H1 (cell line): Measurements from ENCODE around the gene ADGRF1. TPM values are rescaled to one million over a fixed set of nuclear protein-coding genes. Genes with fewer than 3 reads are reported as not detected.

Experiments
- CTCF ChIA-PET: fragments of 300-600 bp; sonication (Branson Sonifier 250); formaldehyde crosslinking; loops from one replicate; lab custom pipeline; 2021; ENCODE audit not compliant: partially characterized antibody; lab: Charles Lee
- POLR2A ChIA-PET: fragments of 300-600 bp; sonication (Branson Sonifier 250); formaldehyde crosslinking; loops from one replicate; lab custom pipeline; 2021; ENCODE audit warnings: inconsistent platforms; ENCODE audit not compliant: partially characterized antibody; lab: Charles Lee
- DNase-seq, 2 experiments: peaks; one replicate each; pipeline versions ENCODE4 v3.0.0 to v3.0.0-alpha.2; 2010 to 2022; ENCODE audit warnings: low spot score in 2 of 2, low read depth in 1 of 2, mixed read lengths in 1 of 2
- FAIRE-seq: peaks from 2 replicates; lab custom pipeline; 2011; peaks lifted over from hg19 to GRCh38; lab: Jason Lieb, UNC
- H2AFZ ChIP-seq: 2 replicates; pipeline ENCODE4 v1.8.1; 2012; ENCODE audit warnings: low read length, inconsistent platforms
- H2AK5ac ChIP-seq: 2 replicates; pipeline ENCODE4 v1.6.1; 2013; ENCODE audit warnings: low read depth, low read length
- H2BK120ac ChIP-seq: replicated peaks from 2 replicates; pipeline ENCODE3; 2013; ENCODE audit warnings: low read depth, low read length, inconsistent platforms
- H2BK12ac ChIP-seq: 2 replicates; pipeline ENCODE4 v1.6.1; 2013; ENCODE audit warnings: low read depth, low read length
- H2BK15ac ChIP-seq: 2 replicates; pipeline ENCODE4 v1.6.1; 2013; ENCODE audit warnings: low read length
- H2BK20ac ChIP-seq: 2 replicates; pipeline ENCODE4 v1.6.1; 2013; ENCODE audit warnings: low read length
- H2BK5ac ChIP-seq: 2 replicates; pipeline ENCODE4 v1.6.1; 2013; ENCODE audit warnings: low read depth, low read length
- H3K14ac ChIP-seq: 2 replicates; pipeline ENCODE4 v1.6.1; 2013; ENCODE audit warnings: inconsistent platforms; ENCODE audit not compliant: insufficient read length
- H3K18ac ChIP-seq: 2 replicates; pipeline ENCODE4 v1.6.1; 2013; ENCODE audit warnings: low read length; ENCODE audit errors: extremely low read depth
- H3K23ac ChIP-seq: 2 replicates; pipeline ENCODE4 v1.6.1; 2013; ENCODE audit warnings: inconsistent platforms; ENCODE audit not compliant: insufficient read length
- H3K23me2 ChIP-seq: 2 replicates; pipeline ENCODE4 v1.6.1; 2013; ENCODE audit warnings: low read depth, low read length
- H3K27ac ChIP-seq: 2 replicates; pipeline ENCODE4 v1.6.1; 2011; ENCODE audit warnings: low read depth, low read length, inconsistent platforms
- H3K27me3 ChIP-seq, 4 experiments: replicated peaks in 1 of 4; 1 replicate in 1 of 4; 2 replicates in 3 of 4; pipeline versions ENCODE4 v1.6.1 to v1.8.1; 2011 to 2013; ENCODE audit warnings: low read length in 3 of 4, mild to moderate bottlenecking in 3 of 4, inconsistent platforms in 2 of 4, mixed read lengths in 2 of 4, moderate library complexity in 1 of 4; ENCODE audit not compliant: control insufficient read depth in 3 of 4, insufficient read depth in 3 of 4; ENCODE audit errors: extremely low read depth in 1 of 4
- H3K36me3 ChIP-seq, 4 experiments: 2 replicates each; pipeline versions ENCODE4 v1.6.1 to v1.8.1; 2011 to 2013; ENCODE audit warnings: mild to moderate bottlenecking in 4 of 4, low read length in 3 of 4, moderate library complexity in 2 of 4, control low read depth in 1 of 4, inconsistent platforms in 1 of 4; ENCODE audit not compliant: insufficient read depth in 4 of 4, control insufficient read depth in 2 of 4
- H3K4ac ChIP-seq: replicated peaks from 2 replicates; pipeline ENCODE3; 2013; ENCODE audit warnings: low read length, low read depth, mixed read lengths, inconsistent platforms; ENCODE audit not compliant: insufficient read length
- H3K4me1 ChIP-seq, 4 experiments: replicated peaks in 1 of 4; 1 replicate in 1 of 4; 2 replicates in 3 of 4; pipeline versions ENCODE4 v1.6.1 to v1.8.1; 2011 to 2013; ENCODE audit warnings: low read length in 3 of 4, inconsistent platforms in 2 of 4, mixed read lengths in 1 of 4; ENCODE audit not compliant: insufficient read depth in 4 of 4, control insufficient read depth in 3 of 4
- H3K4me2 ChIP-seq, 2 experiments: 2 replicates each; pipeline versions ENCODE4 v1.6.1 to v1.8.1; 2011 to 2013; ENCODE audit warnings: low read depth in 2 of 2, low read length in 2 of 2, control low read depth in 1 of 2, inconsistent platforms in 1 of 2, mild to moderate bottlenecking in 1 of 2; ENCODE audit not compliant: insufficient read depth in 1 of 2
- H3K4me3 ChIP-seq, 4 experiments: fragments of 200-600, 300-600 bp in 1 of 4; sonication (generic), shearing (Covaris generic), sonication (Bioruptor Twin) in 1 of 4; 2 replicates each; pipeline versions ENCODE4 v1.5.1 to v1.8.1; 2011 to 2016; ENCODE audit warnings: low read length in 4 of 4, low read depth in 3 of 4, control low read depth in 2 of 4, inconsistent platforms in 2 of 4, mild to moderate bottlenecking in 2 of 4, mixed read lengths in 1 of 4, moderate library complexity in 1 of 4; ENCODE audit not compliant: insufficient read depth in 2 of 4; ENCODE audit errors: extremely low read depth in 1 of 4
- H3K56ac ChIP-seq: replicated peaks from 2 replicates; pipeline ENCODE3; 2013; ENCODE audit warnings: low read depth, mild to moderate bottlenecking, mixed read lengths, low read length, inconsistent platforms; ENCODE audit not compliant: insufficient read length
- H3K79me1 ChIP-seq: 2 replicates; pipeline ENCODE4 v1.6.1; 2013; ENCODE audit warnings: low read depth, low read length, control low read depth
- H3K79me2 ChIP-seq, 2 experiments: 2 replicates each; pipeline versions ENCODE4 v1.6.1 to v1.8.1; 2012 to 2013; ENCODE audit warnings: low read length in 2 of 2, mild to moderate bottlenecking in 2 of 2, inconsistent platforms in 1 of 2; ENCODE audit not compliant: insufficient read depth in 2 of 2, control insufficient read depth in 1 of 2
- H3K9ac ChIP-seq, 4 experiments: replicated peaks in 1 of 4; 1 replicate in 1 of 4; 2 replicates in 3 of 4; pipeline versions ENCODE4 v1.6.1 to v1.8.1; 2011 to 2013; ENCODE audit warnings: low read depth in 3 of 4, low read length in 3 of 4, control low read depth in 2 of 4, mild to moderate bottlenecking in 2 of 4, moderate library complexity in 2 of 4, inconsistent platforms in 1 of 4; ENCODE audit errors: extremely low read depth in 1 of 4
- H3K9me3 ChIP-seq, 2 experiments: 2 replicates each; pipeline versions ENCODE4 v1.6.1 to v1.8.1; 2012 to 2013; ENCODE audit warnings: mild to moderate bottlenecking in 2 of 2, moderate library complexity in 2 of 2, control low read depth in 1 of 2, inconsistent platforms in 1 of 2, low read depth in 1 of 2, low read length in 1 of 2, mixed read lengths in 1 of 2; ENCODE audit not compliant: insufficient read depth in 2 of 2
- H4K20me1 ChIP-seq, 2 experiments: replicated peaks in 1 of 2; 2 replicates each; pipeline versions ENCODE3 to v1.8.1; 2011 to 2013; ENCODE audit warnings: inconsistent platforms in 2 of 2, low read length in 2 of 2, mild to moderate bottlenecking in 1 of 2; ENCODE audit not compliant: insufficient read depth in 2 of 2, control insufficient read depth in 1 of 2
- H4K5ac ChIP-seq: 2 replicates; pipeline ENCODE4 v1.6.1; 2013; ENCODE audit warnings: low read length, low read depth, mixed read lengths, inconsistent platforms; ENCODE audit not compliant: insufficient read length
- H4K8ac ChIP-seq: 2 replicates; pipeline ENCODE4 v1.8.0; 2013; ENCODE audit warnings: mild to moderate bottlenecking, moderate library complexity, low read length, inconsistent platforms; ENCODE audit not compliant: insufficient read depth; ENCODE audit errors: extremely low read depth
- H4K91ac ChIP-seq: replicated peaks from 2 replicates; pipeline ENCODE3; 2013; ENCODE audit warnings: low read length, mixed read lengths, inconsistent platforms; ENCODE audit not compliant: insufficient read length
- ASH2L ChIP-seq: fragments of 200-600, 300-600 bp; sonication (generic); IDR thresholded peaks from one replicate; pipeline ENCODE4 v1.7.1; 2017; ENCODE audit warnings: low read length
- CBX8 ChIP-seq: fragments of 300-800, 300-1000 bp; sonication (generic); IDR thresholded peaks from 2 replicates; pipeline ENCODE4 v1.7.1; 2016; ENCODE audit warnings: low read depth, low read length, borderline replicate concordance
- CEBPB ChIP-seq: IDR thresholded peaks from 2 replicates; pipeline ENCODE4 v1.6.1; 2012; ENCODE audit warnings: low read depth, low read length
- EGR1 ChIP-seq: IDR thresholded peaks from 2 replicates; pipeline ENCODE4 v1.6.1; 2011; ENCODE audit warnings: low read depth, low read length, borderline replicate concordance
- HDAC2 ChIP-seq, 2 experiments: fragments of 300-600 bp in 1 of 2; sonication (generic) in 1 of 2; IDR thresholded peaks; 2 replicates each; pipeline ENCODE4 v1.6.1; 2011 to 2012; ENCODE audit warnings: low read depth in 2 of 2, low read length in 2 of 2, mild to moderate bottlenecking in 2 of 2, moderate library complexity in 2 of 2, borderline replicate concordance in 1 of 2, inconsistent platforms in 1 of 2
- HDAC6 ChIP-seq: IDR thresholded peaks from one replicate; pipeline ENCODE4 v1.7.1; 2012; ENCODE audit warnings: low read depth, mild to moderate bottlenecking, inconsistent platforms, low read length, moderate library complexity
- JUN ChIP-seq: IDR thresholded peaks from 2 replicates; pipeline ENCODE4 v1.6.1; 2011; ENCODE audit warnings: low read depth, mild to moderate bottlenecking, improper control_type of control experiment, low read length
- POLR2A ChIP-seq, 2 experiments: IDR thresholded peaks; 1 replicate in 1 of 2; 2 replicates in 1 of 2; pipeline ENCODE4 v1.6.1; 2011; ENCODE audit warnings: low read depth in 2 of 2, low read length in 2 of 2, mild to moderate bottlenecking in 2 of 2; ENCODE audit errors: control extremely low read depth in 1 of 2
- SP1 ChIP-seq: IDR thresholded peaks from 2 replicates; pipeline ENCODE4 v1.6.1; 2011; ENCODE audit warnings: low read depth, low read length
- SP2 ChIP-seq: IDR thresholded peaks from 2 replicates; pipeline ENCODE4 v1.6.1; 2012; ENCODE audit warnings: mild to moderate bottlenecking, low read length, inconsistent platforms
- SP4 ChIP-seq: IDR thresholded peaks from 2 replicates; pipeline ENCODE4 v1.6.1; 2012; ENCODE audit warnings: low read length, inconsistent platforms
- ZNF274 ChIP-seq: IDR thresholded peaks from 2 replicates; pipeline ENCODE4 v1.7.0; 2012; ENCODE audit warnings: low read length, borderline replicate concordance; ENCODE audit errors: extremely low read depth
- WGBS, 2 experiments: shearing (Covaris generic) in 1 of 2; methylation state at CpG; one replicate each; pipeline versions ENCODE4 v1.1.6 to v1.1.7; 2013 to 2015; ENCODE audit warnings: low lambda C conversion rate in 2 of 2, mixed read lengths in 2 of 2, inconsistent platforms in 1 of 2, low coverage in 1 of 2, missing lambda C conversion rate in 1 of 2; ENCODE audit not compliant: insufficient replicate concordance in 2 of 2, insufficient coverage in 1 of 2, insufficient read length in 1 of 2; ENCODE audit errors: extremely low coverage in 1 of 2, missing lambda C conversion rate in 1 of 2; 5-methylcytosine and 5-hydroxymethylcytosine counted together
- polyA plus RNA-seq, 7 experiments: library from polyadenylated mRNA; depleted of rRNA in 3 of 7; stranded (reverse) in 5 of 7; unstranded in 2 of 7; fragments of >200 nt in 5 of 7; fragments of 200-250 nt in 2 of 7; gene quantifications; 1 replicate in 5 of 7; 2 replicates in 1 of 7; 4 replicates in 1 of 7; pipeline versions ENCODE4 v1.2.1 to v1.2.3, GENCODE V29; 2011 to 2013; ENCODE audit warnings: missing spikeins in 2 of 7, mixed read lengths in 2 of 7
- total RNA-seq: library from RNA; stranded (reverse); fragmentation: NEBNext Ultra II Directional; extraction: Animal tissue kit (Norgen Biotek cat#: 25700); gene quantifications from 2 replicates; pipeline ENCODE4 v1.2.1, GENCODE V29; 2021
- TF ChIP-seq, protein P1 (sequence below): IDR thresholded peaks from 2 replicates; pipeline ENCODE4 v1.6.1; 2012; ENCODE audit warnings: inconsistent platforms
- TF ChIP-seq, protein P2 (sequence below): IDR thresholded peaks from 2 replicates; pipeline ENCODE4 v1.6.1; 2011; ENCODE audit warnings: low read length, improper control_type of control experiment

ADGRF1 gene
- total and polyA plus RNA-seq, 2 of the 8 experiments (the other 6 are each of a cell fraction or from before 2014, with no cell fraction given): not detected

DNA sequence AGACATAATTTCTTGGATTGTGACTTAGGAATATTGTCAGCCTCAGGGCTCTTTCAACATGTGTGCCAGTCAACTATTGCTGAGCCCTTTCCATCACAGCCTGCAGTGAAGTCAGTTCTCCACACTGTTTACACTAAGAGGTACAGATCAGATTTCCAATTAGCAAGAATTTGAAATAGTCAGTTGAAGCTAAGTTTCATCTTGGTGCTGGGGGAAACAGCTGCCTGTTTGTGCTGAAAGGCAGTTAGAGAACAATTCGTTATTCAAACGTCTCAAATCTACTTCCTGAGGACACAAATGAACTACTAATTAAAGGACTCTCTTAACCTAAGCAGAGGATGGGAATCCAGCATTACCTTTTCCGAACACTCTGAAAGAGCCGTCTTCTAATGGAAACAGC lies 25.9 kb downstream of the ADGRF1 start:
- no peak overlapping the region for H3K4ac ChIP-seq
- no peak overlapping the region for H2BK12ac ChIP-seq
- no peak overlapping the region for H4K91ac ChIP-seq
- H3K14ac ChIP-seq: no peak overlapping the region
- H3K9me3 ChIP-seq: no peaks in the 10 kb centered on the region
- H3K79me1 ChIP-seq: no peaks in the 10 kb centered on the region
- no peak overlapping the region for H3K18ac ChIP-seq
- no peak overlapping the region for H3K4me3 ChIP-seq
- H3K79me2 ChIP-seq: no peaks in the 10 kb centered on the region
- no peak overlapping the region for H3K27ac ChIP-seq
- WGBS, 2 experiments: 80% methylated on average over 4 of the region's 4 CpGs; no CpG with 5 or more reads in 1 of the 2 experiments
- no peak overlapping the region for H2BK120ac ChIP-seq
- no peak overlapping the region for H3K9ac ChIP-seq
- POLR2A ChIA-PET: interaction anchor here (1.2 kb wide), 1 partner anchor 26 kb away, joined by 3 read pairs; the partner anchor contains the start of gene ADGRF1
- no peak overlapping the region for H2BK5ac ChIP-seq
- H3K23me2 ChIP-seq: no peaks in the 10 kb centered on the region; the same call in 1 of the 2 replicates
- H2BK15ac ChIP-seq: no peak overlapping the region
- no peak overlapping the region for H2BK20ac ChIP-seq
- H3K36me3 ChIP-seq: no peaks in the 10 kb centered on the region
- CTCF ChIA-PET: interaction anchor here (0.6 to 2.6 kb wide), 4 partner anchors 34 to 831 kb away, joined by 3 to 9 read pairs (median 3); no protein-coding TSS in a partner anchor
- no peak overlapping the region for H3K56ac ChIP-seq
- H4K20me1 ChIP-seq: no peaks in the 10 kb centered on the region
- FAIRE-seq: no peak
- peaks cover 0 to 1% (median 0%) of the 10 kb centered on the region in 4 experiments; a peak in 1 of 7 replicates for H3K27me3 ChIP-seq
- no peak overlapping the region for H4K5ac ChIP-seq
- no peak for DNase-seq
- no peak overlapping the region for H2AK5ac ChIP-seq
- no peak overlapping the region for H3K4me2 ChIP-seq
- no peaks in the 10 kb centered on the region for H3K4me1 ChIP-seq
- 0 out of 2 replicates have a peak overlapping the region, but pooled peaks have one; percentile 16 for H2AFZ ChIP-seq
- no peak overlapping the region for H4K8ac ChIP-seq
- H3K23ac ChIP-seq: no peak overlapping the region
- TF ChIP-seq POLR2A (IDR thresholded peaks at IDR 0.05; ENCODE audit: control extremely low read depth in 1 of 2, low read depth in 2 of 2, low read length in 2 of 2) (no peak), ASH2L (no peak), ZNF274 (no peak), HDAC2 (IDR thresholded peaks at IDR 0.05; ENCODE audit: borderline replicate concordance in 1 of 2, low read depth in 2 of 2, low read length in 2 of 2) (no peak), HDAC6 (no peak), JUN (no peak), SP2 (no peak), CBX8 (no peak), CEBPB (no peak), SP4 (no peak), EGR1 (no peak), SP1 (no peak)
- TF ChIP-seq, protein P1, sequence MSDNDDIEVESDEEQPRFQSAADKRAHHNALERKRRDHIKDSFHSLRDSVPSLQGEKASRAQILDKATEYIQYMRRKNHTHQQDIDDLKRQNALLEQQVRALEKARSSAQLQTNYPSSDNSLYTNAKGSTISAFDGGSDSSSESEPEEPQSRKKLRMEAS: no peak
- TF ChIP-seq, protein P2, sequence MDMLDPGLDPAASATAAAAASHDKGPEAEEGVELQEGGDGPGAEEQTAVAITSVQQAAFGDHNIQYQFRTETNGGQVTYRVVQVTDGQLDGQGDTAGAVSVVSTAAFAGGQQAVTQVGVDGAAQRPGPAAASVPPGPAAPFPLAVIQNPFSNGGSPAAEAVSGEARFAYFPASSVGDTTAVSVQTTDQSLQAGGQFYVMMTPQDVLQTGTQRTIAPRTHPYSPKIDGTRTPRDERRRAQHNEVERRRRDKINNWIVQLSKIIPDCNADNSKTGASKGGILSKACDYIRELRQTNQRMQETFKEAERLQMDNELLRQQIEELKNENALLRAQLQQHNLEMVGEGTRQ: no peak
